ENCODE measurements around the gene CAPN1.
A peak's percentile ranks its signal among the peaks of the same experiment; 100 is the strongest.
"Not testable (repeated sequence)": the region's sequence is repeated elsewhere in the genome, so short reads cannot be mapped to it uniquely, and the experiment has no call there.

The CAPN1 gene

GRCh38 chr11:65218446-65218845 is 36.7 kb downstream of the CAPN1 start:
- no peak for DNase-seq (ENCODE audit: low spot score)

GRCh38 chr11:65219930-65220213 is 38.1 kb downstream of the CAPN1 start:
- DNase-seq (ENCODE audit: low spot score) = no peak

GRCh38 chr11:65221026-65221425 is 39.3 kb downstream of the CAPN1 start:
- no peak for DNase-seq (ENCODE audit: low spot score)

GRCh38 chr11:65223011-65223410 is 41.3 kb downstream of the CAPN1 start:
- no peak for DNase-seq (ENCODE audit: low spot score)

- DNase-seq (ENCODE audit: low spot score) = no peak
Observed at GRCh38 chr11:65224930-65225278, 43.2 kb downstream of the CAPN1 start.

- DNase-seq (ENCODE audit: low spot score) = peak; percentile 50
Observed at GRCh38 chr11:65225279-65226102, 43.8 kb downstream of the CAPN1 start.

- DNase-seq (ENCODE audit: low spot score) = no peak
Observed at GRCh38 chr11:65226103-65226442, 44.3 kb downstream of the CAPN1 start.

GRCh38 chr11:65227879-65228278 is 46.2 kb downstream of the CAPN1 start:
- no peak for DNase-seq (ENCODE audit: low spot score)

- DNase-seq (ENCODE audit: low spot score) = no peak
Observed at GRCh38 chr11:65236194-65237059, 54.7 kb downstream of the CAPN1 start.

GRCh38 chr11:65238302-65238701 is 56.6 kb downstream of the CAPN1 start:
- not testable (repeated sequence) for DNase-seq (ENCODE audit: low spot score)

GRCh38 chr11:65241134-65241533 is 59.4 kb downstream of the CAPN1 start:
- DNase-seq (ENCODE audit: low spot score) = no peak

- DNase-seq (ENCODE audit: low spot score) = no peak
Observed at GRCh38 chr11:65241692-65242091, 60.0 kb downstream of the CAPN1 start.

GRCh38 chr11:65242389-65242788 is 60.7 kb downstream of the CAPN1 start:
- no peak for DNase-seq (ENCODE audit: low spot score)

GRCh38 chr11:65243797-65244196 is 62.1 kb downstream of the CAPN1 start:
- DNase-seq (ENCODE audit: low spot score) = no peak

- DNase-seq (ENCODE audit: low spot score) = not testable (repeated sequence)
Observed at GRCh38 chr11:65245046-65245445, 63.3 kb downstream of the CAPN1 start.

- DNase-seq (ENCODE audit: low spot score) = no peak
Observed at GRCh38 chr11:65246506-65246905, 64.8 kb downstream of the CAPN1 start.

- not testable (repeated sequence) for DNase-seq (ENCODE audit: low spot score)
Observed at GRCh38 chr11:65248184-65248710, 66.5 kb downstream of the CAPN1 start.

GRCh38 chr11:65251476-65251875 is 69.7 kb downstream of the CAPN1 start:
- DNase-seq (ENCODE audit: low spot score) = no peak

- DNase-seq (ENCODE audit: low spot score) = no peak
Observed at GRCh38 chr11:65254724-65255123, 73.0 kb downstream of the CAPN1 start.

GRCh38 chr11:65258988-65259387 is 77.3 kb downstream of the CAPN1 start:
- DNase-seq (ENCODE audit: low spot score) = no peak

GRCh38 chr11:65260302-65260701 is 78.6 kb downstream of the CAPN1 start:
- no peak for DNase-seq (ENCODE audit: low spot score)

- peak; percentile 10 for DNase-seq (ENCODE audit: low spot score)
Observed at GRCh38 chr11:65260756-65261590, 79.2 kb downstream of the CAPN1 start.
